GM12874 (cell line): ENCODE results near the gene DPH3.

Experiments
- TF ChIP-seq, protein P1 (sequence below): IDR thresholded peaks from 2 replicates; pipeline ENCODE4 v1.5.1; 2011; ENCODE audit warnings: low read depth, mild to moderate bottlenecking, control low read depth, low read length, moderate library complexity; ENCODE audit not compliant: insufficient read depth

The DPH3 gene

DNA sequence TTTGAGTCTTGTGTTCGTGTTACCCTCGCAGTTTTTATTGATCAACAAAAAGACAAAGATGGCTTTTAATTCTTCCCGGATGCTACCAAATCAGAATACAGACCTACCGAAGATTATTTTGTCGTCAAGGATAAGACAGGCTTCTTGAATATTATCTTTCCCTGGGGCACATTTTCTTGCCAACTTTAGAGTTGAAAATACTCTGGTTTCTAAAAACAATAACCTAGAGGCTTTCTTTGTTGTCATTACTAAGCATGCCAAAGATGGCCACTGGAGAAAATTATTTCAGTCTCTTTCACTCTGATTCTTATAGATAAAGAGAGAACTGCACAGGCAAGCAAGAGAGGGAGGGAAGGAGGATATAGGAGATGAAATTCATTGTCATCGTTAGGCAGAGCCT, 34.1 kb upstream of the DPH3 start:
- TF ChIP-seq, protein P1, sequence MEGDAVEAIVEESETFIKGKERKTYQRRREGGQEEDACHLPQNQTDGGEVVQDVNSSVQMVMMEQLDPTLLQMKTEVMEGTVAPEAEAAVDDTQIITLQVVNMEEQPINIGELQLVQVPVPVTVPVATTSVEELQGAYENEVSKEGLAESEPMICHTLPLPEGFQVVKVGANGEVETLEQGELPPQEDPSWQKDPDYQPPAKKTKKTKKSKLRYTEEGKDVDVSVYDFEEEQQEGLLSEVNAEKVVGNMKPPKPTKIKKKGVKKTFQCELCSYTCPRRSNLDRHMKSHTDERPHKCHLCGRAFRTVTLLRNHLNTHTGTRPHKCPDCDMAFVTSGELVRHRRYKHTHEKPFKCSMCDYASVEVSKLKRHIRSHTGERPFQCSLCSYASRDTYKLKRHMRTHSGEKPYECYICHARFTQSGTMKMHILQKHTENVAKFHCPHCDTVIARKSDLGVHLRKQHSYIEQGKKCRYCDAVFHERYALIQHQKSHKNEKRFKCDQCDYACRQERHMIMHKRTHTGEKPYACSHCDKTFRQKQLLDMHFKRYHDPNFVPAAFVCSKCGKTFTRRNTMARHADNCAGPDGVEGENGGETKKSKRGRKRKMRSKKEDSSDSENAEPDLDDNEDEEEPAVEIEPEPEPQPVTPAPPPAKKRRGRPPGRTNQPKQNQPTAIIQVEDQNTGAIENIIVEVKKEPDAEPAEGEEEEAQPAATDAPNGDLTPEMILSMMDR, result no peak

DNA sequence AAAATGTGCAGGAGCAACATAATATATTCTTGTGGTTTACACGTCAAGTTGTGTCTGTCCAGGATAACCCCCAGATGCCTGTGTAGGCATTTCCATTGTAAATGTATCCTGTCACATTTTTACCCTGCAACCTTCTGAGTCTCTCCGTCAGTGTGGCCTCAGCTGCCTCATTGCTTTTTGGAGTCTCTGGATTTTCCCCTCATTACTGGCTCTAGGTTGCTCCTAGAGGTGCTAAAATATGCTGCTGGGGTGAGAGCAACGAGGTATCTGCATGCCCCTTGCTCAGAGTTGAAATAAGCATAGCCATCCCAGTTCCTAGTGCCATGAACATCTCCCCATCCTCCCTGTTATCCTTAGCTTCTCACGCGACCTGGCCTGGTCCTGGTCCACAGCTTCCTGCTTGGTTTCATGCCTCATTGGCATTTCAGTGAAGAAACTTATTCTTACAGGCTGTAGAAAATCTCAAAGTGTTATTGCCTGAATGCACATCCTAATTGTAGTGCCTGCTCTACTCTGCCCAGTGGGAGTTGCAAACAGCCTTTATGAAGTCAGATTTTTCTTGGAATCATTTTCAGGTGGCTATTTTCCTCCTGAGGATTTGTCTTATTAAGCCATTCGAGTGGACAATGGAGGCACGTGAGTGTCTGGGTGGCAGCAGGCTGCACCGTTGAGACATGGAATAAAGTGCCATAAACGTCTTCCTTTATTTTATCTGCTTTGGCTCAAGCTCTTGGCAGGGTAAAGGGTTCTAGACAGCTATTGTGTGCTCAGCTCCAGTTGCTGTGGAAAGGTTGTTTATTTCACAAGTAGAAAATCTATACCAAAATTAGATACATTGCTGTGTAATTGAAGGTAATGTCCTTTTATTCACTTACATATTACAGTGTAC, 33.5 kb upstream of the DPH3 start:
- TF ChIP-seq, protein P1, result no peak

DNA sequence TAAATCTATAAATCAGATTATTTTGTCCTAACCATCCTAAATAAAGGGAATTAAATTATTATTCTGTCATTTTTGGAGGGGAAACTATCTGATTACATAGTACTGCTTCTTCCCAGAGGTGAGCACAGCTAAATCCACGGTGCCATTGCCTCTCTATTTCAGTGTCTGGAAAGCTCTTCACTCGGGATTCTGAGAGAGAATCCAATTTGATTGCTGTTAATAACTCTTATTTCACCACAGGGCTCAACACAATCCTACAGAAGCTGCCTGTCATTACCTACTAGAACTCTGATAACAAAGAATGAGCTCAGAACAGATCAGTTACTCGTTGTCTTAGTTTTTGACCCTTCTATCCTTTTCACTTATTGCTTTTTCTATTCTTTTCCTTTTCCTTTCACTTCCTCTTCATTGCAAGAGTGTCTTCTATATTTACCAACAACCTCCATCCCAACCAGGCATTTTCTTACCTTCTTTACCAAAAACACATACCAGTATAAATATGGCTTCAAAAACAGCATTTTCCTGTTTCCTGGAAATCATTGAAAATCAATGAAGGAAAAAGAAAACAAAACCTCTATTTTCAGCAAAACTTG, 30.7 kb upstream of the DPH3 start:
- TF ChIP-seq, protein P1, result no peak

DNA sequence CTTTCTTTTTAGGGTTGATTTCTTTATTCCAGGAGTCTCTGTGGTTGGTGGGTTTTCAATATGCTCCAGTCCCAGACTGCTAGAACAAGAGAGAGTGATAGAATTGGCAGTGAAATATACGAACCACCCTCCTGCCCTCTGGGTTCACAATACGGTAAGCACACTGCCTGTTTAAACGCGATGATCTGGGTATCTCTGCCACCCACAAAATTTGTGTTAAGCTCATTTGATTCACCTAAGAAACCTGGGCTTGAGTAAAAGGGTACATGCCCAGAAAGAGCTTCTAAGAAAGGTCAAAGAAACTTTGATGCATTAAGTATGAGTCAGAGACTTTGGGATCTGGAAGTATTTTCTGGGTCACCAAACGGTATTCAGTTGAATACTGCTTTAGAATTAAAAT, 30.1 kb upstream of the DPH3 start:
- TF ChIP-seq, protein P1, result no peak

DNA sequence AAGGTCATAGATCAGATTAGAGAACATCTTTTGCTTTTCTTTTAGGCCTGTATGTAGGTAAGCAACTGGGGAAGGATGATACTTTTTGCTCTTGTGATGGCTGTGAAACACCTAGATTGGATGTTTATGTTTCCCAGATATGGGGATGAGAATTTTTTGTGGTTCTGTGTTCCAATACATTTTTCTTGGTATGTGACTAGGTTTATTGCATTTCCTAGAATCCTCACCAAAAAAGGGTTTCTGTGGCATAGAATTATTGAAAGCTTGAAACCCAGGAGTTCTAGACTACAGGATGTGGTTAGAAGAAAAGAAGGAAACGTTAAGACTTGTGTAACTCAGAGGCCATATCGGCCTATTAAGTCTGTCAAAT, 26.1 kb upstream of the DPH3 start:
- TF ChIP-seq, protein P1, result no peak

DNA sequence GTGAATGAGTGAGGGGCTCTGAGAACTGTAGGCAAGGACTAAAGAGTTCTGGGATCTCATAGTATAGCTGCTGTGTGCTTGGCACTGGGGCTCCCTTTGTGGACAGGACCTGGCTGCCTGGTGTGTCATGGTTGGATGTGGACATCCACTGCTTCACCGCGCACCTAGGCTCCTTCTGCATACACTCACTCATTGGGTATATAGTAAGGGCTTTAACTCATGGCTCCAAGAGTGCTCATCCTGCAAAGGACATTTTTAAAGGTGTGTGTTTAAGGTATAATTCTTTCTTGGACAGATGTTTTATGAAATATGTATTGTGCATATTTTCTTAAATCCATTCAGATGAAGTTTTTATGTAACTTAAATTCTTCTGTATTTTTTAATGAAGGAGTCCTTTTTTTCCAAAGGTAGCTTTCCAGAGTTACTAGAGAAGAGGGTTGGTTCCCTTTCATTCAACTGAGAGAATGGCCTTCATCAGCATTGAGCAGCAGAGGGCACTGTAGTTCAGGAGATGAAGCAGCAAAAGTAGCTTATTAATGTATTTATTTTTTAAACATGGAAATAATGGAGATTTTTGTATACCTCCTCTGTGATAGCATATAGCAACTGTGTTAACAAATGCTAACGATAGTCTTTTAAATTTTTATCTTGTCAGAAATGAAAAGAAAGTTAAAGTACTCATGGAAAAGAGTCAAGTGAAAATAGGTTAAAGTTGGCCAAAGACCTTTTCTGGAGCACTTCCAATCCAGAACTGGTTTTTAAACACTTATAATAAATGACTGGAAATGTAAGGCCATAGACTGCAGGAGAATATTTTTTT, 25.5 kb upstream of the DPH3 start:
- TF ChIP-seq, protein P1, result peak; percentile 53; the same call in 1 of the 2 replicates
